Esophagus squamous epithelium (tissue), 5 donors: ENCODE data around the gene ENOX1. TPM values are rescaled to one million over a fixed set of nuclear protein-coding genes. Genes with fewer than 3 reads are reported as not detected.

Experiments used
- DNase-seq: peaks from one replicate; lab custom pipeline; 2025; lab: John Stamatoyannopoulos, UW
- H3K27ac ChIP-seq, 4 donors: fragments of 200-600 bp; sonication (generic); one replicate each; pipeline ENCODE4 v1.5.1; 2016 to 2019; ENCODE audit warnings: mild to moderate bottlenecking in 1 of 4
- H3K27me3 ChIP-seq, 4 donors: fragments of 200-600 bp; sonication (generic); 1 replicate in 3 of 4; 2 replicates in 1 of 4; pipeline versions ENCODE4 v1.5.1 to v1.6.0; 2017 to 2021; ENCODE audit warnings: antibody characterized with exemption in 1 of 4
- H3K36me3 ChIP-seq, 3 donors: fragments of 200-600 bp; sonication (generic); one replicate each; pipeline ENCODE4 v1.5.1; 2016 to 2019
- H3K4me1 ChIP-seq, 3 donors: fragments of 200-600 bp; sonication (generic); one replicate each; pipeline ENCODE4 v1.5.1; 2017 to 2019
- H3K4me3 ChIP-seq, 4 donors: fragments of 200-600 bp; sonication (generic); 1 replicate in 3 of 4; 2 replicates in 1 of 4; pipeline ENCODE4 v1.5.1; 2016 to 2019; ENCODE audit warnings: mild to moderate bottlenecking in 2 of 4, moderate library complexity in 1 of 4
- H3K9me3 ChIP-seq, 3 donors: fragments of 200-600 bp; sonication (generic); one replicate each; pipeline ENCODE4 v1.5.1; 2016 to 2019
- CTCF ChIP-seq, 6 experiments: fragments of 450-650 bp in 4 of 6; fragments of 200-600 bp in 2 of 6; sonication (generic) in 2 of 6; IDR thresholded peaks; one replicate each; pipeline ENCODE4 v1.5.1; 2016 to 2019; ENCODE audit warnings: antibody characterized with exemption in 6 of 6, mild to moderate bottlenecking in 4 of 6, moderate library complexity in 4 of 6
- POLR2A ChIP-seq, 4 donors: fragments of 450-650 bp; IDR thresholded peaks; one replicate each; pipeline ENCODE4 v1.6.1; 2017; ENCODE audit warnings: antibody characterized with exemption in 4 of 4, mild to moderate bottlenecking in 4 of 4, moderate library complexity in 3 of 4
- WGBS, 2 donors: methylation state at CpG; one replicate each; pipeline ENCODE4 v1.1.5; 2018; 5-methylcytosine and 5-hydroxymethylcytosine counted together
- intact Hi-C: fragments of 100-400 bp; cut with DNase I; formaldehyde crosslinking; loops from one replicate; pipeline ENCODE4 v1.15.0; 2022
- total RNA-seq, 4 donors: library from RNA; depleted of rRNA; stranded (reverse); fragments of >200 nt; gene quantifications; one replicate each; pipeline ENCODE4 v1.1.0, GENCODE V29; 2016
- donor health status: DM: yes; HTN: yes; CAD: no.

ENOX1 gene
- total RNA-seq, 4 donors from 2014 or later = 0.48 to 0.76 TPM; not detected in 2

GRCh38 chr13:43596006-43596405 lies 190.8 kb downstream of the ENOX1 start:
- TF ChIP-seq CTCF (IDR thresholded peaks at IDR 0.05) (no peak), POLR2A (IDR thresholded peaks at IDR 0.05) (no peak)
- intact Hi-C loops = no loop called here
- Histone ChIP-seq H3K9me3 (no peaks in the 10 kb centered on the region), H3K27me3 (no peaks in the 10 kb centered on the region), H3K4me1 (no peaks in the 10 kb centered on the region), H3K27ac (no peak overlapping the region), H3K4me3 (no peak overlapping the region), H3K36me3 (no peaks in the 10 kb centered on the region)
- WGBS, 2 donors = 85 to 95% methylated on average over 2 of the region's 2 CpGs
- DNase-seq = no peak

GRCh38 chr13:43587376-43587775 lies 199.4 kb downstream of the ENOX1 start:
- DNase-seq = no peak
- H3K27ac ChIP-seq = no peak overlapping the region
- no peaks in the 10 kb centered on the region for H3K36me3 ChIP-seq
- H3K4me1 ChIP-seq = no peaks in the 10 kb centered on the region
- intact Hi-C loops = no loop called here
- no peaks in the 10 kb centered on the region for H3K27me3 ChIP-seq
- no peaks in the 10 kb centered on the region for H3K9me3 ChIP-seq
- TF ChIP-seq POLR2A (IDR thresholded peaks at IDR 0.05) (no peak), CTCF (IDR thresholded peaks at IDR 0.05) (no peak)
- H3K4me3 ChIP-seq = no peak overlapping the region

GRCh38 chr13:43584751-43585150 lies 202.0 kb downstream of the ENOX1 start:
- no peak for DNase-seq
- no peak overlapping the region for H3K4me3 ChIP-seq
- H3K27me3 ChIP-seq = no peaks in the 10 kb centered on the region
- WGBS, 2 donors = 79 to 83% methylated on average over 3 of the region's 3 CpGs
- H3K27ac ChIP-seq = no peak overlapping the region
- TF ChIP-seq CTCF (IDR thresholded peaks at IDR 0.05) = no peak
- TF ChIP-seq POLR2A (IDR thresholded peaks at IDR 0.05) = no peak
- no peaks in the 10 kb centered on the region for H3K9me3 ChIP-seq
- no peaks in the 10 kb centered on the region for H3K36me3 ChIP-seq
- H3K4me1 ChIP-seq = no peaks in the 10 kb centered on the region
- intact Hi-C loops = no loop called here

GRCh38 chr13:43583321-43583720 lies 203.5 kb downstream of the ENOX1 start:
- intact Hi-C loops = no loop called here
- no peak overlapping the region for H3K4me3 ChIP-seq
- H3K27me3 ChIP-seq = no peaks in the 10 kb centered on the region
- H3K27ac ChIP-seq = no peak overlapping the region
- H3K36me3 ChIP-seq = no peaks in the 10 kb centered on the region
- no peak for DNase-seq
- TF ChIP-seq POLR2A (IDR thresholded peaks at IDR 0.05) = no peak
- TF ChIP-seq CTCF (IDR thresholded peaks at IDR 0.05) = no peak
- no peaks in the 10 kb centered on the region for H3K9me3 ChIP-seq
- 59 to 65% methylated on average over 1 of the region's 1 CpG for WGBS, 2 donors
- H3K4me1 ChIP-seq = no peaks in the 10 kb centered on the region

- Histone ChIP-seq H3K27me3 (no peaks in the 10 kb centered on the region), H3K27ac (no peak overlapping the region), H3K4me1 (no peaks in the 10 kb centered on the region), H3K36me3 (no peaks in the 10 kb centered on the region), H3K4me3 (no peak overlapping the region), H3K9me3 (no peaks in the 10 kb centered on the region)
- intact Hi-C loops = no loop called here
- WGBS, 2 donors = 37 to 74% methylated on average over 4 of the region's 4 CpGs
- TF ChIP-seq CTCF (IDR thresholded peaks at IDR 0.05) (no peak), POLR2A (IDR thresholded peaks at IDR 0.05) (no peak)
- no peak for DNase-seq
Observed at GRCh38 chr13:43580280-43580679, 206.5 kb downstream of the ENOX1 start.
